Glutamatergic neuron (in vitro differentiated cells): ENCODE measurements around the gene FUT4. TPM values are rescaled to one million over a fixed set of nuclear protein-coding genes. Genes with fewer than 3 reads are reported as not detected.

Source experiments
- DNase-seq: peaks from one replicate; pipeline ENCODE4 v3.0.0; 2022
- H3K27ac Mint-ChIP-seq: one replicate; pipeline ENCODE4 v1.8.0; 2020; ENCODE audit warnings: mild to moderate bottlenecking, mixed read lengths, inconsistent platforms; ENCODE audit not compliant: unreplicated experiment
- H3K27me3 Mint-ChIP-seq: one replicate; pipeline ENCODE4 v1.8.0; 2020; ENCODE audit warnings: mild to moderate bottlenecking, moderate library complexity, mixed read lengths, inconsistent platforms; ENCODE audit not compliant: unreplicated experiment
- H3K36me3 Mint-ChIP-seq: one replicate; pipeline ENCODE4 v1.8.0; 2020; ENCODE audit warnings: mild to moderate bottlenecking, mixed read lengths, inconsistent platforms; ENCODE audit not compliant: unreplicated experiment
- H3K4me1 Mint-ChIP-seq: one replicate; pipeline ENCODE4 v1.8.0; 2020; ENCODE audit warnings: mild to moderate bottlenecking, low read depth, mixed read lengths, inconsistent platforms; ENCODE audit not compliant: unreplicated experiment
- H3K4me3 Mint-ChIP-seq: one replicate; pipeline ENCODE4 v1.8.0; 2020; ENCODE audit warnings: mild to moderate bottlenecking, mixed read lengths, inconsistent platforms; ENCODE audit not compliant: unreplicated experiment
- H3K9me3 Mint-ChIP-seq: one replicate; pipeline ENCODE4 v1.8.0; 2020; ENCODE audit warnings: mild to moderate bottlenecking, moderate library complexity, mixed read lengths, inconsistent platforms; ENCODE audit not compliant: unreplicated experiment
- CTCF ChIP-seq: fragments of 200-600 bp; sonication (generic); IDR thresholded peaks from one replicate; pipeline ENCODE4 v1.5.0; 2021; ENCODE audit not compliant: partially characterized antibody, unreplicated experiment
- total RNA-seq: library from RNA; stranded (reverse); fragmentation: NEBNext Ultra II Directional; extraction: Animal tissue kit (Norgen Biotek cat#: 25700); gene quantifications from one replicate; pipeline ENCODE4 v1.2.1, GENCODE V29; 2021; ENCODE audit not compliant: unreplicated experiment

FUT4 gene
- total RNA-seq, 1 donor from 2014 or later: 2.2 TPM

- peak overlapping the region; percentile 74 for H3K4me3 Mint-ChIP-seq
- no peak overlapping the region for H3K27ac Mint-ChIP-seq
- H3K36me3 Mint-ChIP-seq: no peaks in the 10 kb centered on the region
- TF ChIP-seq CTCF: no peak
- H3K9me3 Mint-ChIP-seq: peaks cover 2% of the 10 kb centered on the region
- DNase-seq: peak; percentile 32
- H3K4me1 Mint-ChIP-seq: no peaks in the 10 kb centered on the region
- H3K27me3 Mint-ChIP-seq: peaks cover 10% of the 10 kb centered on the region
Measured at GRCh38 chr11:94544646-94545263, 1.0 kb downstream of the FUT4 start.

GRCh38 chr11:94545264-94546161 is 1.8 kb downstream of the FUT4 start:
- H3K36me3 Mint-ChIP-seq: no peaks in the 10 kb centered on the region
- peaks cover 10% of the 10 kb centered on the region for H3K27me3 Mint-ChIP-seq
- H3K9me3 Mint-ChIP-seq: peaks cover 2% of the 10 kb centered on the region
- no peak for DNase-seq
- peak overlapping the region; percentile 74 for H3K4me3 Mint-ChIP-seq
- H3K4me1 Mint-ChIP-seq: no peaks in the 10 kb centered on the region
- TF ChIP-seq CTCF: no peak
- H3K27ac Mint-ChIP-seq: no peak overlapping the region

- Mint-ChIP-seq H3K27ac (no peak overlapping the region), H3K9me3 (peaks cover 2% of the 10 kb centered on the region), H3K4me3 (no peak overlapping the region), H3K36me3 (no peaks in the 10 kb centered on the region), H3K4me1 (no peaks in the 10 kb centered on the region), H3K27me3 (peaks cover 10% of the 10 kb centered on the region)
- TF ChIP-seq CTCF: no peak
- no peak for DNase-seq
Measured at GRCh38 chr11:94546162-94546470, 2.4 kb downstream of the FUT4 start.

GRCh38 chr11:94546886-94547285 is 3.2 kb downstream of the FUT4 start:
- no peak for DNase-seq
- no peak for TF ChIP-seq CTCF
- Mint-ChIP-seq H3K27me3 (peaks cover 10% of the 10 kb centered on the region), H3K4me3 (no peak overlapping the region), H3K36me3 (no peaks in the 10 kb centered on the region), H3K4me1 (no peaks in the 10 kb centered on the region), H3K9me3 (peaks cover 2% of the 10 kb centered on the region), H3K27ac (no peak overlapping the region)

GRCh38 chr11:94549146-94549545 is 5.4 kb downstream of the FUT4 start:
- Mint-ChIP-seq H3K27ac (no peak overlapping the region), H3K4me1 (no peaks in the 10 kb centered on the region), H3K4me3 (no peak overlapping the region), H3K27me3 (peaks cover 9% of the 10 kb centered on the region), H3K36me3 (no peaks in the 10 kb centered on the region), H3K9me3 (no peaks in the 10 kb centered on the region)
- no peak for TF ChIP-seq CTCF
- DNase-seq: no peak
